Pons (tissue), 1 donor: Measurements from ENCODE around the gene CCNI2.
A peak's percentile ranks its signal among the peaks of the same experiment; 100 is the strongest.
"Not testable (repeated sequence)": the region's sequence is repeated elsewhere in the genome, so short reads cannot be mapped to it uniquely, and the experiment has no call there.

Experiments used
- DNase-seq: peaks from one replicate; pipeline ENCODE4 v3.0.0-alpha.2; 2016; ENCODE audit warnings: low spot score

Gene CCNI2

GRCh38 chr5:132781029-132781428, 33.8 kb downstream of the CCNI2 start:
- DNase-seq = no peak

GRCh38 chr5:132782101-132782500, 34.9 kb downstream of the CCNI2 start:
- DNase-seq = peak; percentile 82

GRCh38 chr5:132785365-132785764, 38.1 kb downstream of the CCNI2 start:
- no peak for DNase-seq

- DNase-seq = no peak
Measured at GRCh38 chr5:132785864-132786263, 38.6 kb downstream of the CCNI2 start.

- no peak for DNase-seq
Measured at GRCh38 chr5:132787076-132787475, 39.9 kb downstream of the CCNI2 start.

- no peak for DNase-seq
Measured at GRCh38 chr5:132788508-132788907, 41.3 kb downstream of the CCNI2 start.

- no peak for DNase-seq
Measured at GRCh38 chr5:132788990-132789886, 42.0 kb downstream of the CCNI2 start.

- DNase-seq = no peak
Measured at GRCh38 chr5:132790201-132790865, 43.1 kb downstream of the CCNI2 start.

GRCh38 chr5:132791026-132791425, 43.8 kb downstream of the CCNI2 start:
- DNase-seq = no peak

GRCh38 chr5:132797651-132798050, 50.4 kb downstream of the CCNI2 start:
- DNase-seq = peak; percentile 97

GRCh38 chr5:132799392-132799791, 52.2 kb downstream of the CCNI2 start:
- no peak for DNase-seq

GRCh38 chr5:132800545-132800944, 53.3 kb downstream of the CCNI2 start:
- peak; percentile 98 for DNase-seq

GRCh38 chr5:132802044-132802684, 54.9 kb downstream of the CCNI2 start:
- no peak for DNase-seq

- not testable (repeated sequence) for DNase-seq
Measured at GRCh38 chr5:132802685-132803066, 55.5 kb downstream of the CCNI2 start.
